HCT116 (cell line): ENCODE measurements around the gene UBE2D2.

ENCODE experiments used
- ATF3 ChIP-seq: IDR thresholded peaks from 2 replicates; pipeline ENCODE4 v1.6.1; 2012
- CTCF ChIP-seq, 3 experiments: fragments of 200-600 bp in 1 of 3; sonication (generic) in 1 of 3; IDR thresholded peaks in 2 of 3; conservative IDR thresholded peaks in 1 of 3; 2 replicates each; pipeline ENCODE4 v1.5.1; 2012 to 2017; ENCODE audit warnings: low read depth in 2 of 3, low read length in 2 of 3, antibody characterized with exemption in 1 of 3, borderline replicate concordance in 1 of 3, control low read depth in 1 of 3, mild to moderate bottlenecking in 1 of 3, mixed read lengths in 1 of 3, mixed run types in 1 of 3, moderate library complexity in 1 of 3; ENCODE audit not compliant: insufficient read depth in 1 of 3
- EGR1 ChIP-seq: IDR thresholded peaks from 2 replicates; pipeline ENCODE4 v1.6.1; 2012; ENCODE audit warnings: low read depth
- EZH2 ChIP-seq: fragments of 200-600 bp; sonication (generic); IDR thresholded peaks from 2 replicates; pipeline ENCODE4 v1.6.1; 2017; ENCODE audit warnings: antibody characterized with exemption, mixed run types
- EZH2phosphoT487 ChIP-seq: fragments of 200-600 bp; IDR thresholded peaks from 2 replicates; pipeline ENCODE4 v1.6.1; 2018; ENCODE audit warnings: antibody characterized with exemption, borderline replicate concordance
- JUND ChIP-seq: IDR thresholded peaks from 2 replicates; pipeline ENCODE4 v1.6.1; 2012
- MAX ChIP-seq: IDR thresholded peaks from 2 replicates; pipeline ENCODE4 v1.6.1; 2012
- POLR2A ChIP-seq: IDR thresholded peaks from 2 replicates; pipeline ENCODE4 v1.7.0; 2011; ENCODE audit warnings: borderline replicate concordance; ENCODE audit not compliant: insufficient read depth, insufficient read length; ENCODE audit errors: extremely low read depth
- POLR2AphosphoS5 ChIP-seq: IDR thresholded peaks from 2 replicates; pipeline ENCODE4 v1.6.1; 2011; ENCODE audit warnings: mild to moderate bottlenecking, low read depth, low read length, moderate library complexity
- REST ChIP-seq: IDR thresholded peaks from 2 replicates; pipeline ENCODE4 v1.6.1; 2012; ENCODE audit warnings: low read depth
- SIN3A ChIP-seq: IDR thresholded peaks from 2 replicates; pipeline ENCODE4 v1.6.1; 2012; ENCODE audit warnings: low read depth
- SP1 ChIP-seq: IDR thresholded peaks from 2 replicates; pipeline ENCODE4 v1.6.1; 2012; ENCODE audit warnings: low read depth
- TCF7L2 ChIP-seq: IDR thresholded peaks from 2 replicates; pipeline ENCODE4 v1.7.0; 2011; ENCODE audit warnings: borderline replicate concordance, inconsistent platforms; ENCODE audit not compliant: insufficient read depth, insufficient read length; ENCODE audit errors: extremely low read depth
- YY1 ChIP-seq: IDR thresholded peaks from 2 replicates; pipeline ENCODE4 v1.6.1; 2011; ENCODE audit warnings: low read length, low read depth, moderate library complexity, mild to moderate bottlenecking; ENCODE audit not compliant: insufficient replicate concordance; ENCODE audit errors: extremely low read depth

GRCh38 chr5:139635606-139636206 is 74.6 kb downstream of the UBE2D2 start:
- TF ChIP-seq REST (no peak), POLR2A (no peak), SP1 (no peak), MAX (no peak), POLR2AphosphoS5 (peak; percentile 37; the same call in 1 of the 2 replicates), CTCF (IDR thresholded peaks at IDR 0.05 in 2 of 3, conservative IDR thresholded peaks at IDR 0.05 in 1 of 3; ENCODE audit: borderline replicate concordance in 1 of 3, insufficient read depth in 1 of 3, low read depth in 2 of 3, low read length in 2 of 3) (peak in 2 of 3 experiments; percentile 52 to 55; a peak in 4 of 6 replicates), JUND (no peak), ATF3 (no peak), TCF7L2 (no peak), YY1 (no peak), SIN3A (no peak), EZH2phosphoT487 (no peak), EGR1 (no peak), EZH2 (no peak)
